Fibroblast of mammary gland (primary cell): ENCODE results near the gene RAB13.
A peak's percentile ranks its signal among the peaks of the same experiment; 100 is the strongest.

ENCODE experiments used
- DNase-seq: peaks from one replicate; pipeline ENCODE4 v3.0.0-alpha.2; 2010; ENCODE audit warnings: low read depth
- H3K4me3 ChIP-seq: 2 replicates; pipeline ENCODE4 v1.5.1; 2011; ENCODE audit warnings: low read depth, mild to moderate bottlenecking, low read length, moderate library complexity; ENCODE audit not compliant: control insufficient read depth
- TF ChIP-seq, protein P1 (sequence below): conservative IDR thresholded peaks from 2 replicates; pipeline ENCODE4 v1.5.1; 2011; ENCODE audit warnings: low read depth, low read length, inconsistent platforms; ENCODE audit not compliant: control insufficient read depth, insufficient read depth

Gene RAB13

DNA sequence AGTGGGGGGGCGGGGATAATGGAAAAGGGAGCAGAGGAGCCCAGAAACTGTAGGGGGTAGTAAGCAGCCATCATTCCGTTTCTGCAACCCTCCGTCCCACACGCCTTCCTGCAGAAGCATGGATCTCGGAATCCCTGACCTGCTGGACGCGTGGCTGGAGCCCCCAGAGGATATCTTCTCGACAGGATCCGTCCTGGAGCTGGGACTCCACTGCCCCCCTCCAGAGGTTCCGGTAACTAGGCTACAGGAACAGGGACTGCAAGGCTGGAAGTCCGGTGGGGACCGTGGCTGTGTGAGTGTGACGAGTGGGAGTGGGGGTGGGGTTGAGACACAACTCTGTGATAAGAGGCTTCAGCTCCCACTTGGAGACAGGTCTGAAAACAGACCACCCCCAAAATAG, 17.7 kb downstream of the RAB13 start:
- H3K4me3 ChIP-seq = peak overlapping the region; percentile 71
- TF ChIP-seq, protein P1, sequence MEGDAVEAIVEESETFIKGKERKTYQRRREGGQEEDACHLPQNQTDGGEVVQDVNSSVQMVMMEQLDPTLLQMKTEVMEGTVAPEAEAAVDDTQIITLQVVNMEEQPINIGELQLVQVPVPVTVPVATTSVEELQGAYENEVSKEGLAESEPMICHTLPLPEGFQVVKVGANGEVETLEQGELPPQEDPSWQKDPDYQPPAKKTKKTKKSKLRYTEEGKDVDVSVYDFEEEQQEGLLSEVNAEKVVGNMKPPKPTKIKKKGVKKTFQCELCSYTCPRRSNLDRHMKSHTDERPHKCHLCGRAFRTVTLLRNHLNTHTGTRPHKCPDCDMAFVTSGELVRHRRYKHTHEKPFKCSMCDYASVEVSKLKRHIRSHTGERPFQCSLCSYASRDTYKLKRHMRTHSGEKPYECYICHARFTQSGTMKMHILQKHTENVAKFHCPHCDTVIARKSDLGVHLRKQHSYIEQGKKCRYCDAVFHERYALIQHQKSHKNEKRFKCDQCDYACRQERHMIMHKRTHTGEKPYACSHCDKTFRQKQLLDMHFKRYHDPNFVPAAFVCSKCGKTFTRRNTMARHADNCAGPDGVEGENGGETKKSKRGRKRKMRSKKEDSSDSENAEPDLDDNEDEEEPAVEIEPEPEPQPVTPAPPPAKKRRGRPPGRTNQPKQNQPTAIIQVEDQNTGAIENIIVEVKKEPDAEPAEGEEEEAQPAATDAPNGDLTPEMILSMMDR = no peak
- DNase-seq = no peak

GRCh38 chr1:153968000-153968363, 18.2 kb downstream of the RAB13 start:
- H3K4me3 ChIP-seq = peak overlapping the region; percentile 71
- no peak for DNase-seq
- TF ChIP-seq, protein P1 = no peak

GRCh38 chr1:153967107-153967999, 18.8 kb downstream of the RAB13 start, which contains the start of gene CREB3L4:
Gene CREB3L4 (plus strand): TSS chr1:153967902. CDS start chr1:153968526, 624 bp downstream.
- TF ChIP-seq, protein P1 = peak; percentile 32
- peak within 1 kb of the TSS; percentile 71 for H3K4me3 ChIP-seq
- DNase-seq = peak; percentile 99

DNA sequence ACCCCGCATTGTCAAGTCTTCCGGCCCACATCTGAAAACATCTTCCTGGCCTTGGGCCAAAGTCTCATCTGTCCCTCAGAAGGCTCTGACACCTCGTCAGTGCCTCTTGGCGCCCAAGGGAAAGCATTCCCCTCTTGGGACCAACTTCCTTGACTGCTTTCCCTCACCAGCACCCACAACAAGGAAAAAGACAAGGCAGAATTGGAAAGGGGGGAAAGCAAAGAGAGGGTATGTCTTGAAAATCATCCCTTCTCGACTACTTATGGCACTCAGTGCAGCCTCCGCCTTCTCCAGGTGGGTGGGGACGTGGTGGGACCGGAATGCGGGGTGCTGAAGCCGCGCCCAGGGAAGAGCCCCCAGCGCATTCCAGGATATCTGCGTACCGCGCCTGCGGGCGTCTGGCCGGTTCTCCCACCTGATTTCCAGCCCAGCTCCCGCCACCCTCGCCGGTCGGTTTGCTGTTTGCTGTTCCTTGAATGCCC, 22.2 kb downstream of the RAB13 start:
- no peak for DNase-seq
- TF ChIP-seq, protein P1 = no peak
- H3K4me3 ChIP-seq = peak overlapping the region; percentile 67

GRCh38 chr1:153963030-153963849, 22.9 kb downstream of the RAB13 start, which contains the start of gene SLC39A1:
Gene SLC39A1 (minus strand): TSS chr1:153963537. CDS start chr1:153962715, 822 bp downstream.
- peak within 1 kb of the TSS; percentile 67 for H3K4me3 ChIP-seq
- TF ChIP-seq, protein P1 = no peak
- peak; percentile 95 for DNase-seq
